HCT116 (cell line): ENCODE measurements around the gene AKT3. TPM values are rescaled to one million over a fixed set of nuclear protein-coding genes. Genes with fewer than 3 reads are reported as not detected.

Experiments used
- ATAC-seq: fragments of 200-7000 bp; cut with Tn5 transposase; 2 replicates; pipeline ENCODE4 v1.9.1; 2020; ENCODE audit warnings: mild to moderate bottlenecking, moderate library complexity
- BruUV-seq: library from RNA; stranded (reverse); fragments of 400-500 nt; replicated peaks from 2 replicates; lab custom pipeline; 2021; lab: Mats Ljungman, UMichigan
- CTCF ChIA-PET: fragments of 300-600 bp; sonication (Branson Sonifier 250); formaldehyde crosslinking; loops from one replicate; lab custom pipeline; 2021; ENCODE audit warnings: antibody characterized with exemption; lab: Charles Lee
- POLR2A ChIA-PET: fragments of 300-600, 350-600 bp; sonication (Branson Sonifier 250); formaldehyde crosslinking; loops from one replicate; lab custom pipeline; 2021; ENCODE audit warnings: antibody characterized with exemption; lab: Charles Lee
- RAD21 ChIA-PET, 2 experiments: fragments of 300-600 bp; sonication (Branson Sonifier 250); formaldehyde crosslinking; loops; one replicate each; lab custom pipeline; 2023; ENCODE audit warnings: low total read pairs in 2 of 2; ENCODE audit not compliant: uncharacterized antibody in 2 of 2, unreplicated experiment in 2 of 2, low non-redundant PET in 1 of 2; lab: Charles Lee
- DNase-seq: peaks from one replicate; pipeline ENCODE4 v3.0.0-alpha.2; 2010; ENCODE audit warnings: low read depth, low spot score
- H2AFZ ChIP-seq: fragments of 200-600 bp; shearing (Covaris generic), sonication (generic); 2 replicates; pipeline ENCODE4 v1.6.1; 2017; ENCODE audit warnings: low read depth, mixed run types, mixed read lengths, antibody characterized with exemption, low read length; ENCODE audit not compliant: poor library complexity, severe bottlenecking
- H3K27ac ChIP-seq: 2 replicates; pipeline ENCODE4 v1.5.1; 2012; ENCODE audit warnings: low read depth, low read length
- H3K27me3 ChIP-seq: fragments of 200-600 bp; sonication (generic); 2 replicates; pipeline ENCODE4 v1.6.1; 2016; ENCODE audit warnings: mixed run types, low read length, mixed read lengths; ENCODE audit not compliant: insufficient read depth
- H3K36me3 ChIP-seq, 2 experiments: fragments of 200-500 bp in 1 of 2; fragments of 200-600 bp in 1 of 2; sonication (Bioruptor generic) in 1 of 2; sonication (generic) in 1 of 2; 2 replicates each; pipeline versions ENCODE4 v1.5.1 to v1.6.1; 2014 to 2016; ENCODE audit warnings: low read length in 2 of 2, inconsistent platforms in 1 of 2, mixed read lengths in 1 of 2, mixed run types in 1 of 2; ENCODE audit not compliant: insufficient read depth in 2 of 2, control insufficient read depth in 1 of 2
- H3K4me1 ChIP-seq, 2 experiments: fragments of 200-600 bp in 1 of 2; sonication (generic) in 1 of 2; 2 replicates each; pipeline versions ENCODE4 v1.5.1 to v1.6.1; 2012 to 2017; ENCODE audit warnings: low read length in 2 of 2, inconsistent platforms in 1 of 2, mild to moderate bottlenecking in 1 of 2, mixed read lengths in 1 of 2, mixed run types in 1 of 2, moderate library complexity in 1 of 2; ENCODE audit not compliant: insufficient read depth in 2 of 2, control insufficient read depth in 1 of 2
- H3K4me2 ChIP-seq: fragments of 200-600 bp; sonication (generic); 2 replicates; pipeline ENCODE4 v1.6.1; 2017; ENCODE audit warnings: mixed run types, low read length, mixed read lengths
- H3K4me3 ChIP-seq, 2 experiments: fragments of 200-600 bp in 1 of 2; sonication (generic) in 1 of 2; replicated peaks in 1 of 2; 2 replicates each; pipeline ENCODE4 v1.5.1; 2011 to 2016; ENCODE audit warnings: low read length in 2 of 2, control low read depth in 1 of 2, low read depth in 1 of 2, mild to moderate bottlenecking in 1 of 2, mixed read lengths in 1 of 2, mixed run types in 1 of 2
- H3K79me2 ChIP-seq: fragments of 200-600 bp; sonication (generic); 2 replicates; pipeline ENCODE4 v1.6.1; 2017; ENCODE audit warnings: mild to moderate bottlenecking, mixed run types, low read length, moderate library complexity, mixed read lengths; ENCODE audit not compliant: insufficient read depth
- H3K9ac ChIP-seq: fragments of 200-600 bp; sonication (generic); 2 replicates; pipeline ENCODE4 v1.6.1; 2016; ENCODE audit warnings: low read length, mixed read lengths
- H3K9me2 ChIP-seq: fragments of 200-600 bp; sonication (generic), shearing (Covaris generic); 2 replicates; pipeline ENCODE4 v1.6.1; 2017; ENCODE audit warnings: mixed run types, mild to moderate bottlenecking, moderate library complexity; ENCODE audit not compliant: insufficient read depth
- H3K9me3 ChIP-seq, 2 experiments: fragments of 200-500 bp in 1 of 2; fragments of 200-600 bp in 1 of 2; sonication (Bioruptor generic) in 1 of 2; sonication (generic) in 1 of 2; 2 replicates each; pipeline ENCODE4 v1.6.1; 2014 to 2017; ENCODE audit warnings: low read length in 2 of 2, mixed read lengths in 2 of 2, inconsistent platforms in 1 of 2, low read depth in 1 of 2, mild to moderate bottlenecking in 1 of 2, mixed run types in 1 of 2, moderate library complexity in 1 of 2; ENCODE audit not compliant: control insufficient read depth in 1 of 2, insufficient read depth in 1 of 2
- H4K20me1 ChIP-seq: fragments of 200-600 bp; sonication (generic), shearing (Covaris generic); 2 replicates; pipeline ENCODE4 v1.6.1; 2017; ENCODE audit warnings: mixed run types, mild to moderate bottlenecking, moderate library complexity; ENCODE audit not compliant: insufficient read depth
- ATF3 ChIP-seq: IDR thresholded peaks from 2 replicates; pipeline ENCODE4 v1.6.1; 2012
- CBX3 ChIP-seq: IDR thresholded peaks from 2 replicates; pipeline ENCODE4 v1.6.1; 2012; ENCODE audit warnings: low read depth
- CEBPB ChIP-seq: IDR thresholded peaks from 2 replicates; pipeline ENCODE4 v1.6.1; 2012; ENCODE audit warnings: low read depth
- CTCF ChIP-seq, 3 experiments: fragments of 200-600 bp in 1 of 3; sonication (generic) in 1 of 3; IDR thresholded peaks in 2 of 3; conservative IDR thresholded peaks in 1 of 3; 2 replicates each; pipeline ENCODE4 v1.5.1; 2012 to 2017; ENCODE audit warnings: low read depth in 2 of 3, low read length in 2 of 3, antibody characterized with exemption in 1 of 3, borderline replicate concordance in 1 of 3, control low read depth in 1 of 3, mild to moderate bottlenecking in 1 of 3, mixed read lengths in 1 of 3, mixed run types in 1 of 3, moderate library complexity in 1 of 3; ENCODE audit not compliant: insufficient read depth in 1 of 3
- EZH2 ChIP-seq: fragments of 200-600 bp; sonication (generic); IDR thresholded peaks from 2 replicates; pipeline ENCODE4 v1.6.1; 2017; ENCODE audit warnings: antibody characterized with exemption, mixed run types
- EZH2phosphoT487 ChIP-seq: fragments of 200-600 bp; IDR thresholded peaks from 2 replicates; pipeline ENCODE4 v1.6.1; 2018; ENCODE audit warnings: antibody characterized with exemption, borderline replicate concordance
- FOSL1 ChIP-seq: IDR thresholded peaks from 2 replicates; pipeline ENCODE4 v1.6.1; 2012; ENCODE audit warnings: low read depth
- JUND ChIP-seq: IDR thresholded peaks from 2 replicates; pipeline ENCODE4 v1.6.1; 2012
- MAX ChIP-seq: IDR thresholded peaks from 2 replicates; pipeline ENCODE4 v1.6.1; 2012
- POLR2A ChIP-seq: IDR thresholded peaks from 2 replicates; pipeline ENCODE4 v1.7.0; 2011; ENCODE audit warnings: borderline replicate concordance; ENCODE audit not compliant: insufficient read depth, insufficient read length; ENCODE audit errors: extremely low read depth
- POLR2AphosphoS5 ChIP-seq: IDR thresholded peaks from 2 replicates; pipeline ENCODE4 v1.6.1; 2011; ENCODE audit warnings: mild to moderate bottlenecking, low read depth, low read length, moderate library complexity
- RAD21 ChIP-seq: IDR thresholded peaks from 2 replicates; pipeline ENCODE4 v1.6.1; 2012; ENCODE audit warnings: low read depth, mild to moderate bottlenecking
- SIN3A ChIP-seq: IDR thresholded peaks from 2 replicates; pipeline ENCODE4 v1.6.1; 2012; ENCODE audit warnings: low read depth
- SP1 ChIP-seq: IDR thresholded peaks from 2 replicates; pipeline ENCODE4 v1.6.1; 2012; ENCODE audit warnings: low read depth
- SRF ChIP-seq: IDR thresholded peaks from 2 replicates; pipeline ENCODE4 v1.6.1; 2012; ENCODE audit warnings: low read depth
- TCF7L2 ChIP-seq: IDR thresholded peaks from 2 replicates; pipeline ENCODE4 v1.7.0; 2011; ENCODE audit warnings: borderline replicate concordance, inconsistent platforms; ENCODE audit not compliant: insufficient read depth, insufficient read length; ENCODE audit errors: extremely low read depth
- YY1 ChIP-seq: IDR thresholded peaks from 2 replicates; pipeline ENCODE4 v1.6.1; 2011; ENCODE audit warnings: low read length, low read depth, moderate library complexity, mild to moderate bottlenecking; ENCODE audit not compliant: insufficient replicate concordance; ENCODE audit errors: extremely low read depth
- ZBTB33 ChIP-seq: IDR thresholded peaks from 2 replicates; pipeline ENCODE4 v1.6.1; 2011; ENCODE audit warnings: mild to moderate bottlenecking, low read length, moderate library complexity; ENCODE audit not compliant: insufficient replicate concordance; ENCODE audit errors: extremely low read depth
- ZFX ChIP-seq: fragments of 450-650 bp; IDR thresholded peaks from 2 replicates; pipeline ENCODE4 v1.6.1; 2017
- ZNF274 ChIP-seq: fragments of 200-500 bp; sonication (Bioruptor generic); IDR thresholded peaks from 2 replicates; pipeline ENCODE4 v1.6.1; 2014; ENCODE audit warnings: mild to moderate bottlenecking, low read depth, low read length, inconsistent platforms
- intact Hi-C: fragments of 100-400 bp; cut with micrococcal nuclease; formaldehyde crosslinking; loops from 2 replicates; pipeline ENCODE4 v1.10.0; 2022
- total RNA-seq: library from RNA; stranded (reverse); gene quantifications from one replicate; pipeline ENCODE4 v1.2.1, GENCODE V29; 2021; ENCODE audit not compliant: unreplicated experiment

The AKT3 gene
- total RNA-seq, 1 experiment from 2014 or later, result 0.49 TPM

GRCh38 chr1:243575070-243575469 is 275.0 kb downstream of the AKT3 start:
- H4K20me1 ChIP-seq, result no peaks in the 10 kb centered on the region
- ATAC-seq (no peak), DNase-seq (no peak)
- no peak for TF ChIP-seq SIN3A
- no peaks in the 10 kb centered on the region for H3K9me3 ChIP-seq
- H3K27me3 ChIP-seq, result no peaks in the 10 kb centered on the region; the same call in 1 of the 2 replicates
- BruUV-seq, result no TSS peak
- no peak overlapping the region for H3K9ac ChIP-seq
- H3K4me3 ChIP-seq, result no peak overlapping the region
- CTCF ChIA-PET, result no interaction called here
- no peak overlapping the region for H2AFZ ChIP-seq
- H3K79me2 ChIP-seq, result no peaks in the 10 kb centered on the region
- no peak overlapping the region for H3K27ac ChIP-seq
- H3K4me2 ChIP-seq, result no peak overlapping the region
- intact Hi-C loops, result no loop called here
- POLR2A ChIA-PET, result no interaction called here
- RAD21 ChIA-PET, result no interaction called here
- no peaks in the 10 kb centered on the region for H3K4me1 ChIP-seq
- H3K36me3 ChIP-seq, result no peaks in the 10 kb centered on the region
- no peaks in the 10 kb centered on the region for H3K9me2 ChIP-seq

GRCh38 chr1:243572940-243573339 is 277.1 kb downstream of the AKT3 start:
- no peak for DNase-seq
- CTCF ChIA-PET, result no interaction called here
- no peak overlapping the region for H2AFZ ChIP-seq
- ATAC-seq, result no peak
- no peaks in the 10 kb centered on the region for H3K9me2 ChIP-seq
- no peak overlapping the region for H3K27ac ChIP-seq
- RAD21 ChIA-PET, result no interaction called here
- H3K9ac ChIP-seq, result no peak overlapping the region
- H3K79me2 ChIP-seq, result no peaks in the 10 kb centered on the region
- no peaks in the 10 kb centered on the region for H3K36me3 ChIP-seq
- H3K4me1 ChIP-seq, result no peaks in the 10 kb centered on the region
- no peak overlapping the region for H3K4me3 ChIP-seq
- no peaks in the 10 kb centered on the region for H4K20me1 ChIP-seq
- H3K9me3 ChIP-seq, result no peaks in the 10 kb centered on the region
- no peak overlapping the region for H3K4me2 ChIP-seq
- intact Hi-C loops, result no loop called here
- H3K27me3 ChIP-seq, result no peaks in the 10 kb centered on the region; the same call in 1 of the 2 replicates
- no TSS peak for BruUV-seq
- POLR2A ChIA-PET, result no interaction called here
- TF ChIP-seq SP1 (no peak), RAD21 (no peak), POLR2A (no peak), ZNF274 (no peak), JUND (no peak), CBX3 (no peak), ZFX (no peak), TCF7L2 (no peak), FOSL1 (no peak), POLR2AphosphoS5 (no peak), EZH2 (no peak), MAX (no peak), ATF3 (no peak), CEBPB (no peak), SRF (no peak), CTCF (IDR thresholded peaks at IDR 0.05 in 2 of 3, conservative IDR thresholded peaks at IDR 0.05 in 1 of 3; ENCODE audit: borderline replicate concordance in 1 of 3, insufficient read depth in 1 of 3, low read depth in 2 of 3, low read length in 2 of 3) (no peak), EZH2phosphoT487 (no peak), ZBTB33 (no peak), YY1 (no peak)
